HG02885 (cell line): Measurements from ENCODE around the gene R3HCC1L.
"Not testable (repeated sequence)": the region's sequence is repeated elsewhere in the genome, so short reads cannot be mapped to it uniquely, and the experiment has no call there.

ENCODE experiments used
- ATAC-seq: cut with Tn5 transposase; IDR thresholded peaks from one replicate; pipeline ENCODE4 v1.9.1; 2021; ENCODE audit warnings: mild to moderate bottlenecking; ENCODE audit not compliant: unreplicated experiment, poor library complexity

R3HCC1L gene

DNA sequence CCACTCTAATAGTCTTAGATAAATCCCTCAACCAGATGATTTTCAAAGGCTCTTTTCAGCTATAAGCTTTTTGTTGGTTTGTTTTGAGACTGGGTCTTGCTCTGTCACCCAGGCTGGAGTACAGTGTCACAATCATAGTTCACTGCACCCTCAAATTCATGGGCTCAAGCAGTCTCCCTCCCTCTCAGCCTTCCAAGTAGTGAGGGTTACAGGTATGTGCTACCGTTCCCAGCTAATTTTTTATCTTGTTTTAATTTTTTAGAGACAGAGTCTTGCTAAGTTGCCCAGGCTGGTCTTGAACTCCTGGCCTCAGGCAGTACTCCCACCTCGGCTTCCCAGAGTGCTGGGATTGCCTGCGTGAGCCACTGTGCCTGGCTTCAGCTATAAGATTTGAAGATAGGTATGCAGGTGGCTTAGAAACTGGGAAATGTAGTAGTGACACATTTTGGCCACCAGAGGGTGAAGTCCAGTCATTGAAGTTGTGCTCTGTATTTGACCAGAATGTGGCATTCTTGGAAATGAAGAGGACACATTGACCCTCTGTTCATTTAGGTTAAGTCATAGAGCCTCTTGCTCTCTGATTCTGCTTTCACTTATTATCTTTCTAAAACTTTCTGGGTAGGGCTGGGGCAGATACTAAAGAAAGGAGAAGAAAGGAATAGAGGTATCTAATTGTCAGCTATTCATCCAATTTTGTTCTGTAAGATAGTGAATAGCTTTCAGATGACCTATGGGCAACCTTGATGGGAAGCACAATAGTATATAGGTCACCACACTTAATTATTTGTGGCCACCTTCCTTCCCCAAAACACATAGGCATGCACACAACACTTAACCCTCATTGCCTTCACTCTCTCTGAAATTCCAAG lies 36.0 kb downstream of the R3HCC1L start:
- peak; percentile 68 for ATAC-seq

DNA sequence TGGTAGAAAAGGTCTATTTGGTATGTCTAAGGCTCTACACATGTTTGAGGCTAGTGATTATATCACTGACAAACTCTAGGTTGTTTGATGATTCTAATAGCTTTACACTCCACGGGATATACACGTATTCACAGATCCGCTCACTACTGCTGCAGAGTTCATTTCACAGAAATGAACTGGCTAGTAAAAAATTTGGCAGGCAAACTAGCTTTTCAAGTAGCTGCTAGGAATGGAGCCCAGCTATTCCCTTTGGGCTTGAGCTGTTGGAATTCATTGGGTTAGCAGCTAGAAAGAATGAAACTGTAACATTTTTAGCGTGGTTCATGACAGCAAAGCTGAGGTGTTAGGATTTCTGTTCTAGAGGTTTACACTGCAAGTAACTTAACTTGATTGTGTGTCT lies 37.6 kb downstream of the R3HCC1L start:
- no peak for ATAC-seq

DNA sequence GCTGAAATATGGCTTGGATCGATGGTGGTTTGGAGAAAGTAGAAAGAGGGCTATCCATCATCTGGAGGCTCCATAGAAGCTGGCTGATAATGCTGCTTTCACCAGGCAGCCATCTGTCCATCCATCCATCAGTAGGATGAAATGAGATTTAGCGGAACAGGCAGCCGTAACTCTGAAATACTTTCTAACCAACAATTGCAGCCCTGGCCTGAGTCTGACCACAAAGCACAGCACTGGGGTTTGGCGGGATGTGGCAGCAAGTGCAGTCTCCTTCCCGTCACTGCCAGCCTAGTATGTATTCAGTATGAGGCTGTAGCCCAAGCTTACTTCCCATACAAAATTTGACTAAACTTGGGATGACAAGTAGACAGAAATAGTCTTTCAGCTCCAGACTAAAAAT lies 38.0 kb downstream of the R3HCC1L start:
- no peak for ATAC-seq

DNA sequence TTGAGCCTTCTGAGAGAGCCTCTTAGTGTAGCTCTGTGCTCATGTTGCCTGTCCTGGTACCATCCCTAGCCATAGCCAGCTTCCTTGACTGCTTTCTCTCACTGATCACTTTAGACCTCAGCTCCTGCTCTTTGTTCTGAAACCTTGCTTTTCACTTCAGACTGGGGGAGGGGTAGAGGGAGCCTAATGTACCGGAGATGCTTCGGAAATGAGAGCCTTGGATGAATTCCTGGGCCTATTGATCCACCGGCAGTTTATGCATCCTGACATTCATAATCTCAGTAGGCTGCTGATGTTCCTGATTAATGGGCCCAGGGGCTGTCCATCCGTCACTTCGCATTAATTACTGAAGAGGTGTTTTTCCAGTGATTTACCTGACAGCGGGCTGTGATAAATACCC lies 38.8 kb downstream of the R3HCC1L start:
- ATAC-seq, result no peak

DNA sequence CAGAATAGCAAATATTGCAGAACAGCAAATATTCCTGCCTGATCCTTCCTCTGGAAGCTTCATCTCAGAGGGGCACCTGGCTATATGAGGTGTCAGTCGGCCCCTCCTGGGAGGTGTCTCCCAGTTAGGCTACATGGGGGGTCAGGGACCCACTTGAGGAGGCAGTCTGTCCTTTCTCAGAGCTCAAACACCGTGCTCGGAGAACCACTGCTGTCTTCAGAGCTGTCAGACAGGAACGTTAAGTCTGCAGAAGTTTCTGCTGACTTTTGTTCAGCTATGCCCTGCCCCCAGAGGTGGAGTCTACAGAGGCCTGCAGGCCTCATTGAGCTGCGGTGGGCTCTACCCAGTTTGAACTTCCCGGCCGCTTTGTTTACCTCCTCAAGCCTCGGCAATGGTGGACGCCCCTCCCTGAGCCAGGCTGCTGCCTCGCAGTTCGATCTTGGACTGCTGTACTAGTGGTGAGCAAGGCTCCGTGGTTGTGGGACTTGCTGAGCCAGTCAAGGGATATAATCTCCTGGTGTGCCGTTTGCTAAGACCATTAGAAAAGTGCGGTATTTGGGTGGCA lies 48.0 kb downstream of the R3HCC1L start:
- not testable (repeated sequence) for ATAC-seq

DNA sequence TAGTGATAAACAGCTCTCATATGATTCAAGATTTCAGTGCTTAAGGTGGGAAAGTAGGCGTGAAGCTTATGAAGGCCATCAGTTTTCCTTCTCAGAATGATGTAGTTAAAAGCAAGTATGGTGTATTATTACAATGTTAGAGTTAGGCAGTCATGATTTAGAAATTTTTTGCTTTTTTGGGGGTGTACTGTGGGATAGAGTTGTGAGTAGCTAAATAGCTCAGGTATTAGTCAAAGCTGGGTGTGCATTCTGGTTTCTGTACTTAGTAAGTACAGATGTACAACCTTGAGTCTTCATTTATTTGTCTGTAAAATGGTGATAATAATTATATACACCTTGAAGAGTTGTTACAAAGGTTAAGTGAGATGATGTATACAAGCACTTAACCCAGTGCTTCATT lies 52.2 kb downstream of the R3HCC1L start:
- ATAC-seq, result no peak

DNA sequence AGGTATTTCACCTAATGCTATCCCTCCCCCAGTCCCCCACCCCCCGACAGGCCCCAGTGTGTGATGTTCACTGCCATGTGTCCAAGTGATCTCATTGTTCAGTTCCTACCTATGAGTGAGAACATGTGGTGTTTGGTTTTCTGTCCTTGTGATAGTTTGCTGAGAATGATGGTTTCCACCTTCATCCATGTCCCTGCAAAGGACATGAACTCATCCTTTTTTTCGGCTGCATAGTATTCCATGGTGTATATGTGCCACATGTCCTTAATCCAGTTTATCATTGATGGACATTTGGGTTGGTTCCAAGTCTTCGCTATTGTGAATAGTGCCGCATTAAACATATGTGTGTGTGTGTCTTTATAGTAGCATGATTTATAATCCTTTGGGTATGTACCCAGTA lies 56.3 kb downstream of the R3HCC1L start:
- not testable (repeated sequence) for ATAC-seq

DNA sequence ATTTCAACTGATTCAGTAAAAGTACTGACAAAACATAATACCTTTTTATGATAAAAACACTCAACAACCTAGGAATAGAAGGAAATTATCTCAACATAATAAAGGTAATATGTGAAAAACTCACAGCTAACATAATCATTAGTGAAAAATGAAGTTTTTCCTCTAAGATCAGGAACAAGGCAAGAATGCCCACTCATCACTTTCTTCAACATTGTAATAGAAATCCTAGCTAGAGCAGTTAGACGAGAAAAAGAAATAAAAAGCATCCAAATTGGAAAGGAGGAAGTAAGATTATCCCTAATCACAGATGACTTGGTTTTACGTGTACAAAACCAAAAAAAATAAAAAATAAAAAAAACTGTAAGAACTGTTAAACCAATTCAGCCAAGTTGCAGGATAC lies 58.6 kb downstream of the R3HCC1L start:
- ATAC-seq, result no peak

DNA sequence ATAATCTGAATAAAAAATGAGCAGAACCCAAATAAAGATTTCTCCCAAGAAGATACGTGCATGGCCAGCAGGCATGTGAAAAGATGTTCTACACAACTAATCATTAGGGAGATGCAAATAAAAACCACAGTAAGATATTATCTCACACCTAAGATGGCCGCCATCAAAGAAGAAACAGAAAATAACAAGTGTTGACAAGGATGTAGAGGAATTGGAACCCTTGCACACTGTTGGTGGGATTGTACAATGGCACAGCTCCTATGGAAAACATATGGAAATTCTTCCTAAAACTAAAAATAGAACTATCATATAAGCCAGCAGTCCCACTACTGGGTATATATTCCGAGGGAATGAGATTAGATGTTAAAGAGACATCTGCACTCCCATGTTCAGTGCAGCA lies 60.2 kb downstream of the R3HCC1L start:
- no peak for ATAC-seq

DNA sequence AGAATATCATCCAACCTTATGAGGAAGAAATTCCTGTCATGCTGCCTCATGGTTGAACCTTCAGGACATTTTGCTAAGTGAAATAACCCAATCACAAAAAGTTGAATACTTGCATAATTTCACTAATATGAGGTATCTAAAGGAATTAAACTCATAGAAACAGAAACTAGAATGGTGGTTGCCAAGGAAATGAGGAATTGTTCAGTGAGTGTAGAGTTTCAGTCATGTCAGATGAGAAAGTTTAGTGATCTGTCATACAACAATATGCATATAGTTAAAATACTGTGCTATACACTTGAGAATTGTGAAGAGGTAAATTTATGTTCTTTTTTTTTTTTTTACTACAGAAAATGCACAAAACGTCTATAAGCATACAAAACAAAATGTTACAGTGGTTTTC lies 60.7 kb downstream of the R3HCC1L start:
- no peak for ATAC-seq

DNA sequence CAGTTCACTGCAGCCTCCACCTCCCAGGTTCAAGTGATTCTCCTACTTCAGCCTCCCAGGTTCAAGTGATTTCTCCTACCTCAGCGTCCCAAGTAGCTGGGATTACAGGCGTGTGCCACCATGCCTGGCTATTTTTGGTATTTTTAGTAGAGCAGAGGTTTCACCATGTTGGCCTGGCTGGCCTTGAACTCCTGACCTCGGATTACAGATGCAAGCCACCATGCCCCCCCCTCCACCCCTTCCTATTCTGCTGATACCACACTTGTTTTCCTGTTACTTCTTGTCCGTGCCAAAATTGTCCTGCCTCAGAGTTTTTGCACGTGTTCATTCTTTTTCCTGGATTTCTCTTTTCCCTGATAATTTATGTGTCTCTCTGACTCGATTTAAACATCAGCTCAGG lies 62.5 kb downstream of the R3HCC1L start:
- no peak for ATAC-seq

DNA sequence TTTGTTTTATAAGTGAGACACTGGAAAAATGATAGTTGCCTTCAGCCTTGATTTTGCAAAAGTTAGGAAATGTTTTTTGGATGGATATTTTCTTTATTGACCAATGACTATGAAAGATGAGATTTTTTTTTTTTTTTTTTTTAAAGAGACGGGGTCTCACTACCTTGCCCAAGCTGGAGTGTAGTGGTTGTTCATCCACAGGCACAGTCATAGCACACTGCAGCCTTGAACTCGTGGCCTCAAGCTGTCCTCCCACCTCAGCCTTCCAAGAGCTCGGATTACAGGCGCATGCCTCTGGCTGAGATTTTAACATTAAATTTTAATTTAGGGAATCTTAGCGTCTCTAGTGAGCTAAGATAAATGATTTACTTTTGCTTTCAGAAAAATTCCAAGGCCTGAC lies 67.3 kb downstream of the R3HCC1L start:
- ATAC-seq, result no peak

DNA sequence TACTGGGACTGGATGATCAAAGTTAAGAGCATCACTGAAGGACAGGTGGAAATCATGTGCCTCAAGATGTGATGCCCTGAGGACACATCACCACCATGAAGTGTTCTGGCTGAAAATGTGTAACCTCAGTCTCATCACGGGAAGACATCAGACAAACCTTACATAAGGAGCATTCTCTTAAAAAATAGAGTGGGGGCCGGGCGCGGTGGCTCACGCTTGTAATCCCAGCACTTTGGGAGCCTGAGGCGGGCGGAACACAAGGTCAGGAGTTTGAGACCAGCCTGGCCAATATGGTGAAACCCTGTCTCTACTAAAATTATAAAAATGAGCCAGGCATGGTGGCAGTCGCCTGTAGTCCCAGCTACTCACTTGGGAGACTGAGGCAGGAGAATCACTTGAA lies 67.9 kb downstream of the R3HCC1L start:
- no peak for ATAC-seq

DNA sequence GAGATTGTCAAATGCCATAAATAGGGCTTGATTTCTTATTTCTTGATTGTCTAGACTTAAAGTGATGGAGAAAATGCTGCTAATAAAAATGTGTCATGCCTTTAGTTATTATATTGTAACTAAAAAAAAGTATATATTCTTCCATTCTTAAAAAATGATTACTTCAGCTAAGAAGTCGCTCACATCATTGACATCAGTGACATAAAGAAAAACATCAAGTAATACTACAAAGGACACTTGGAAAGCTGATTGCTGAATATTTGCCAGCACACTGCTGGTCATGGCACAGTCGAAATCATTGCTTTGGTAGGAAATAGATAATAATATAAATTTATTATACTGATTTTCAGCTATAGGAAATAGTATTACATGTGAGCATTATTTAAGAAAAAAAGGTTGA lies 70.9 kb downstream of the R3HCC1L start:
- no peak for ATAC-seq

DNA sequence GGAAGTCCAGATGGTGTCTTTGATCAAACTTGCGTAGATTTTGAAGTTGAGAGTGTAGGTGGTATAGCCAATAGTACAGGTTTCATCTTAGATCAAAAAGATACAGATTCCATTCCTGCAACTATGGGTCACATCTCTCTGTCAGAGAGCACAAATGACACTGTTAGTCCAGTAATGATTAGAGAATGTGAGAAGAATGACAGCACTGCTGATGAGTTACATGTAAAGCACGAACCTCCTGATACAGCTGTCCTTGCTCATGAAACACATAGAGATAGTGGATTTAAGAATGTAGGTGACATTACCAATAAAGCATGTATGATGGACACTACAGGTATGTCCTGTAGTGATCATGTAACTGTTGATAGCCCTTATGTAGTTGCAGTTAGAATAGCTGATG lies 74.5 kb downstream of the R3HCC1L start:
- no peak for ATAC-seq

DNA sequence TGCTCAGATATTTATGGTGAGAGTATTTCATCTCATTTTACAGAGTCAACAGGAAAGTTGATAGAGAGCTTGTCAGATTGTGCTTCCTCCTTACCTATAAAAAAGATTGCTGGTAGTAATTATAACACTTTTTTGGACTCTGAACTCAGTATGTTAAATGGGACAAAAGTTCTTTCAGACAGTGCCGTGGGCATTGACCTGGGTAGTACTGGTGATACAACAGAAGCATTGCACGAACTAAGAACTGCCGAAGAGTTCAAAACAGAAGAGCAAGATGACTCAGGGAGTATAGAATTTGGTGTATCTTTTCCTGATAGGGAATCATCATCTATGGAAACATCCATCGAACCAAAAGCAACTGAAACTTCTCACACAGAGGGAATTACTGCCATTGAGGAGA lies 75.0 kb downstream of the R3HCC1L start:
- no peak for ATAC-seq

DNA sequence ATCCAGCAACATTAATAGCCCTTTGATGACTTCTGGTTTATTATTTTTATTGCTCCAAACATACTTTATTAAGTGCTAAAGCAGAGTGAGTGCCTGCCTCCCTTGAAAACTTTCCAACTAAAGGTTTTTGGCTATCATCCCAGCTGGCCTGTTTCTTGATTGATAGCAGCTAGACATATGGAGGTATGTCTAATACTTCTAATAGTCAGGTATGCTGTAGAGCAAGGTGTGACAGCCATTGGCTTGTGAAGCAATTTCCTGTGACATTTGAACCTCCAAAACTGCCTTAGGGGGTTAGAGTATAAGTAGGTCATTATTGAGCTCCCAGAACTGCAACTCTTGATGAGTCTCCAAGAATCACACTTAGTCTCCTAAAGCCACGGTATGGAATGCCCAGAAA lies 77.7 kb downstream of the R3HCC1L start:
- ATAC-seq, result no peak

DNA sequence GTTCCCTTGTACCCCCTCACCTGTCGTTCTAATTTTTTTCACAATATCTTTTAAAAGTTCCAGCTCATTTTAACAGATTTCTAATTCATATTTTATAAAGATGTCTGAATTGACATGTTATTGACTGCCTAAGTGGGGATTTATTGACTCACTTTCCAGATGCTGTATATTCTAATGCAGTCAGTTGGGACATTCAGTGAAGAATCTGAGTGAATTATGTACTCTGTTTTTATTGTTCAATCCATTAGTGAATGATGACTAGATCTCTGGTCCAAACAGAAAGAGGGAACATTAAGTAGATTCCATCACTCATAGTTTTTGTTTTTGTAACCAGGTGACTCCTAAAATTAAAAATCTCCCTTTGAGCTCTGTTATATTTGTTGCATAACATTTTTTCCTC lies 79.3 kb downstream of the R3HCC1L start:
- no peak for ATAC-seq

DNA sequence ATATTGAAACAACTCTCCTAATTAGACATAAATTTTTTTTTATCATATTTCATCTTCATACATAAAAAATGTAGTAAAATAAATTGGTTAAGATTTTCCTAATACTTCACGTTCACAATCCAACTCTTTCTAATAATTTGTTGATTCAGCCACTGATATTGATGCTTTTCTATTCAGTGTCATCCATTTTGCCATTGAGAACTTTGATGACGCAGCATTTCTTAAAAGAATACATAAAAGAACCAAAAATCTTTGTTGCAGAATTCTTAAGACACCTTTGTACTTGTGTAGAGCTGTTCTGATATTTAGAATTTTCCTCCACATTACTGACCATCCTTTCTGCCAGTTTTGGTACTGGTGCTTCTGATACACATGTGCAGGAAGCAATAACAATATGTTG lies 80.9 kb downstream of the R3HCC1L start:
- ATAC-seq, result no peak

DNA sequence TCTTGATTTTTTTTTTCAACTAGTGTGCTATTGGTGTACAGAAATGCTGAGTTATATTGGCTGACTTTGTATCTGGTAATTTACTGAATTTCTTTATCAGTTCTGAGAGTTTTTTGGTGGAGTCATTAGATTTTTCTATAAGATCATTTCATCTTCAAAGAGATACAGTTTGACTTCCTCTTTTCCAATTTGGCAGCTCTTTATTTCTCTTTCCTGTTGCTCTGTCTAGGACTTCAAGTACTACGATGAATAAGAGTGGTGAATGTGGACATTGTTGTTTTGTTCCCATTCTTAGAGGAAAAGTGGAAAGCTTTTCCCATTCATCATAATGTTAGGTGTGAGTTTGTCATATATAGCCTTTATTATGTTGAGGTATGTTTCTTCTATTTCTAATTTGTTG lies 83.3 kb downstream of the R3HCC1L start:
- ATAC-seq, result no peak

DNA sequence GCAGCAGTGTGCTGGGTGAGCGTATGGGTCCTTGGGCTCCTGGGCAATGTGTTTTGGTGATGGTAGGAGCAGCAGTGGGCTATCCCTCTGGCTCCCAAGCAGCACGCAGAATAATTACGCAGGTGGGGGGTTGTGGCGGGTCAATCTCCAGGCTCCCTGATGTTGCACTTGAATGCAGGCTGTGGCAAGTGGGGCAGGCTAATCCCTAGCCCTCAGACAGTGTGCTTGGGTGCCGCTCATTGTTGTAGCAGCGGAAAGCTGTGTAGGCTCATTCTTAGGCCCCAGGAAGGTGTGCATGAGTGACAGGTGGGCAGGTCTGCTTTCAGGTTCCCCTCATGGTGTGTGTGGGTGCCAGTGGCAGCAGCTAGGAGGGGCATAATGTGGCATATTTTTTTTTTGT lies 89.4 kb downstream of the R3HCC1L start:
- no peak for ATAC-seq

DNA sequence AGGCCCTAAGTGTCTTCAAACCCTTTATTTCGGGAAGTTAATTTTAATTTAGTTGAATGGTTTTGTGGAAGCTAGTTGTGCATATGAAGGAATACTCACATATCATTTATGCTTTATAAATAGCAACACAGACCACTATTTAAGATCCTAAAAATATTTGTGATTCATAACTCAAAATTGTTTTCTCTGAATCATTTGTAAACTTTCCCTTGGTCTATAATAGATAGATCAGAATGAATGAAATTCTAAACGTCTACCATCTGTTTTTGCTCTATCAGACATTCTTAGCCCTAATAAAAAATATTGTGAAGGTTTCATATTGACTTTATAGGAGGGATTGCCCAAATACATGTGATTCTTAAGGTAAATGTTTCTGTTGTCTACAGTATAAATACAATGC lies 90.1 kb downstream of the R3HCC1L start:
- no peak for ATAC-seq
